Measurements from ENCODE around the gene ASIC2.

ASIC2 gene

GRCh38 chr17:33229499-33229898 lies 63.6 kb downstream of the ASIC2 start:
- Histone ChIP-seq H3K9me3 (ENCODE audit: low read length) (no peaks in the 10 kb centered on the region), H3K27me3 (ENCODE audit: insufficient read depth, low read length) (no peaks in the 10 kb centered on the region), H3K79me2 (ENCODE audit: insufficient read depth, low read length) (no peaks in the 10 kb centered on the region), H3K27ac (ENCODE audit: low read depth, low read length, poor library complexity, severe bottlenecking) (no peak overlapping the region), H3K9me2 (ENCODE audit: low read depth, low read length) (no peaks in the 10 kb centered on the region), H2AFZ (ENCODE audit: low read length) (no peak overlapping the region), H4K20me1 (ENCODE audit: insufficient read depth, low read length) (no peaks in the 10 kb centered on the region), H3K9ac (ENCODE audit: low read length) (no peak overlapping the region), H3F3A (ENCODE audit: insufficient read depth, low read length) (no peaks in the 10 kb centered on the region), H3K4me1 (ENCODE audit: insufficient read depth, low read length, severe bottlenecking) (no peaks in the 10 kb centered on the region), H3K36me3 (ENCODE audit: insufficient read depth, low read length) (no peaks in the 10 kb centered on the region), H3K4me3 (ENCODE audit: low read depth, low read length, poor library complexity, severe bottlenecking) (no peak overlapping the region), H3K4me2 (ENCODE audit: low read length) (no peak overlapping the region)
- TF ChIP-seq EZH2 (IDR thresholded peaks at IDR 0.05; ENCODE audit: borderline replicate concordance, low read length) (no peak), CTCF (IDR thresholded peaks at IDR 0.05; ENCODE audit: low read length) (no peak)

GRCh38 chr17:33229028-33229427 lies 64.1 kb downstream of the ASIC2 start:
- H3K9ac ChIP-seq (ENCODE audit: low read length): no peak overlapping the region
- TF ChIP-seq CTCF (IDR thresholded peaks at IDR 0.05; ENCODE audit: low read length): no peak
- TF ChIP-seq EZH2 (IDR thresholded peaks at IDR 0.05; ENCODE audit: borderline replicate concordance, low read length): no peak
- no peaks in the 10 kb centered on the region for H3K79me2 ChIP-seq (ENCODE audit: insufficient read depth, low read length)
- no peak overlapping the region for H2AFZ ChIP-seq (ENCODE audit: low read length)
- H3K4me2 ChIP-seq (ENCODE audit: low read length): no peak overlapping the region
- H3K27ac ChIP-seq (ENCODE audit: low read depth, low read length, poor library complexity, severe bottlenecking): no peak overlapping the region
- H4K20me1 ChIP-seq (ENCODE audit: insufficient read depth, low read length): no peaks in the 10 kb centered on the region
- H3K36me3 ChIP-seq (ENCODE audit: insufficient read depth, low read length): no peaks in the 10 kb centered on the region
- H3K4me1 ChIP-seq (ENCODE audit: insufficient read depth, low read length, severe bottlenecking): no peaks in the 10 kb centered on the region
- H3K9me2 ChIP-seq (ENCODE audit: low read depth, low read length): no peaks in the 10 kb centered on the region
- H3F3A ChIP-seq (ENCODE audit: insufficient read depth, low read length): no peaks in the 10 kb centered on the region
- no peak overlapping the region for H3K4me3 ChIP-seq (ENCODE audit: low read depth, low read length, poor library complexity, severe bottlenecking)
- no peaks in the 10 kb centered on the region for H3K9me3 ChIP-seq (ENCODE audit: low read length)
- H3K27me3 ChIP-seq (ENCODE audit: insufficient read depth, low read length): no peaks in the 10 kb centered on the region

- no peaks in the 10 kb centered on the region for H3F3A ChIP-seq (ENCODE audit: insufficient read depth, low read length)
- no peak overlapping the region for H3K9ac ChIP-seq (ENCODE audit: low read length)
- H3K9me2 ChIP-seq (ENCODE audit: low read depth, low read length): no peaks in the 10 kb centered on the region
- H2AFZ ChIP-seq (ENCODE audit: low read length): no peak overlapping the region
- no peaks in the 10 kb centered on the region for H3K4me1 ChIP-seq (ENCODE audit: insufficient read depth, low read length, severe bottlenecking)
- no peak overlapping the region for H3K4me3 ChIP-seq (ENCODE audit: low read depth, low read length, poor library complexity, severe bottlenecking)
- no peak overlapping the region for H3K4me2 ChIP-seq (ENCODE audit: low read length)
- H3K27ac ChIP-seq (ENCODE audit: low read depth, low read length, poor library complexity, severe bottlenecking): no peak overlapping the region
- no peaks in the 10 kb centered on the region for H3K9me3 ChIP-seq (ENCODE audit: low read length)
- TF ChIP-seq CTCF (IDR thresholded peaks at IDR 0.05; ENCODE audit: low read length) (no peak), EZH2 (IDR thresholded peaks at IDR 0.05; ENCODE audit: borderline replicate concordance, low read length) (no peak)
- no peaks in the 10 kb centered on the region for H3K79me2 ChIP-seq (ENCODE audit: insufficient read depth, low read length)
- H3K27me3 ChIP-seq (ENCODE audit: insufficient read depth, low read length): no peaks in the 10 kb centered on the region
- no peaks in the 10 kb centered on the region for H3K36me3 ChIP-seq (ENCODE audit: insufficient read depth, low read length)
- H4K20me1 ChIP-seq (ENCODE audit: insufficient read depth, low read length): no peaks in the 10 kb centered on the region
Measured at GRCh38 chr17:33228548-33228947, 64.5 kb downstream of the ASIC2 start.

Data from OCI-LY1 (cell line).